GM12872 (cell line): ENCODE data around the gene MZB1.
A peak's percentile ranks its signal among the peaks of the same experiment; 100 is the strongest.

Experiments used
- TF ChIP-seq, protein P1 (sequence below): IDR thresholded peaks from 3 replicates; pipeline ENCODE4 v1.5.1; 2011; ENCODE audit warnings: low read depth, mild to moderate bottlenecking, low read length, moderate library complexity; ENCODE audit not compliant: insufficient read depth

Gene MZB1

DNA sequence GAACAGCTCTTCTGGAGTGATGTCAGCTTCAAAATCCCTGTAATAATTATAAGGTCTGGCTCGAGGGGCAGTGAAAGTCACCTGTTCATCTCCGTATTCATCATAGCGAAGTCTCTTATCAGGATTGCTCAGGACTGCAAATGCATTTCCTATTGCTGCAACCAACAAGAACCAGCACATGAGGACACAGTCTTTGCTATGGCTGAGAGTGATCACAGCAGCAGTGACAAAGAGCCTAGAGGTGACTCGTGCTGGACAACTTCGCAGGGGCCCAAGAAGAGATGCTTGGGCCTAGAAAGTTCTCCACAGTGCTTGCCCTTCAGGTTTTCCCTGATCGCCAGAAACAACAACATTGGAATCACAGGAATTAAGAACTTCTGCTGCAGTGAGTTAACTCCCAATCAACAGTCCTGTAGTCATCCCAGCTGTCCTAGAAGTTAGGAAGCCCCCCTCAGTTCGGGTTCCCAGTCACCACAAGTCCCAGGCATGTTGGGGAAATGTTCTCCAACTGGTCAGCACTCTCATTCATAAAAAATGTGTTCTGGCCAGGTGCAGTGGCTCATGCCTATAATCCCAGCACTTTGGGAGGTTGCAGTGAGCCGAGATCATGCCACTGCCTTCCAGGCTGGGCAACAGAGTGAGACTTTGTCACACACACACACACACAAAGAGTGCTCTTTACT is 36.6 kb upstream of the MZB1 start:
- TF ChIP-seq, protein P1, sequence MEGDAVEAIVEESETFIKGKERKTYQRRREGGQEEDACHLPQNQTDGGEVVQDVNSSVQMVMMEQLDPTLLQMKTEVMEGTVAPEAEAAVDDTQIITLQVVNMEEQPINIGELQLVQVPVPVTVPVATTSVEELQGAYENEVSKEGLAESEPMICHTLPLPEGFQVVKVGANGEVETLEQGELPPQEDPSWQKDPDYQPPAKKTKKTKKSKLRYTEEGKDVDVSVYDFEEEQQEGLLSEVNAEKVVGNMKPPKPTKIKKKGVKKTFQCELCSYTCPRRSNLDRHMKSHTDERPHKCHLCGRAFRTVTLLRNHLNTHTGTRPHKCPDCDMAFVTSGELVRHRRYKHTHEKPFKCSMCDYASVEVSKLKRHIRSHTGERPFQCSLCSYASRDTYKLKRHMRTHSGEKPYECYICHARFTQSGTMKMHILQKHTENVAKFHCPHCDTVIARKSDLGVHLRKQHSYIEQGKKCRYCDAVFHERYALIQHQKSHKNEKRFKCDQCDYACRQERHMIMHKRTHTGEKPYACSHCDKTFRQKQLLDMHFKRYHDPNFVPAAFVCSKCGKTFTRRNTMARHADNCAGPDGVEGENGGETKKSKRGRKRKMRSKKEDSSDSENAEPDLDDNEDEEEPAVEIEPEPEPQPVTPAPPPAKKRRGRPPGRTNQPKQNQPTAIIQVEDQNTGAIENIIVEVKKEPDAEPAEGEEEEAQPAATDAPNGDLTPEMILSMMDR = no peak

DNA sequence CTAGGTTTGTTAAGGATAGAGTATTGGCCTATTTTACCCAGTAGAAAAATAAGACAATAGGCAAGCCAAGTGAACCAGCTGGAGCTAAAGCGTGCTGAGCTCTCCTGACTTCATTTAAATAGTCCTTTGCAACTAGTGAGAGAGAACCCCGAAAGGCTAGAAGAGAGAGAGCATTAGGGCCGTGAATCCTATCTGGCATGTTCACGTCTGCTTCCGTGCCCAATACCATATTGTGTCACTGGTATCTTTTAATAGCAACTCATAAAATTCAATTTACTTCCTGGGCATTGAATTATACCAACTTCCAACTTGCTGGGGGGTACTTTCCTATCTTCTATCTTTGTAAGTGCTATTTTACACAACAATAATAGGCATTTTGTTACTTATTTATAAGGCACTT is 35.8 kb upstream of the MZB1 start:
- TF ChIP-seq, protein P1 = no peak

DNA sequence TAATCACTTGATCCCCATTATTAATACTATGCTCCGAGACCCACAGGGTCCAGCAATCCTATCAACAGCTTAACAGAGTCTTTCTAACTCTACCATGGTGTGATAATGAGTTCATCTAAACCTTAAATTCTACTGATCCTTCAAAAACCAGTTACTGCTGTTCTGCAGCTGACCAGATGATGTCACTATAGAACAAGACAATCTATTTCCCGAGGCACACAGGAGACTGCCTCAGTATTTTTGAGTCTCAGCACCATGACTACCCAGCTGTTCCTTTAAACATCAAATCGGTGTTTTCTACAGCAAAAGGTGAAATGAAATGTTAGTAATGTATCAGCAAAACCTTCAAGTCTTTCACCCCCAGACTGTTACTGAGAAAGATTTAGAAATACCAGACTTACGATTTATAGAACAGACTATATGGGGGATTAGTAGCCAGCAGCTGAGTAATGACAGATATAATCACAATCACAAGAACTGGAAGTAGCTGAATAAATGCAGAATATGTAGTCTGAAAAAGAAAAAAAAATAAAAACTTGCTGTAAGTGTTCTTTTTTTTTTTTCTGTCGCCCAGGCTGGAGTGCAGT is 32.7 kb upstream of the MZB1 start:
- TF ChIP-seq, protein P1 = peak; percentile 79

DNA sequence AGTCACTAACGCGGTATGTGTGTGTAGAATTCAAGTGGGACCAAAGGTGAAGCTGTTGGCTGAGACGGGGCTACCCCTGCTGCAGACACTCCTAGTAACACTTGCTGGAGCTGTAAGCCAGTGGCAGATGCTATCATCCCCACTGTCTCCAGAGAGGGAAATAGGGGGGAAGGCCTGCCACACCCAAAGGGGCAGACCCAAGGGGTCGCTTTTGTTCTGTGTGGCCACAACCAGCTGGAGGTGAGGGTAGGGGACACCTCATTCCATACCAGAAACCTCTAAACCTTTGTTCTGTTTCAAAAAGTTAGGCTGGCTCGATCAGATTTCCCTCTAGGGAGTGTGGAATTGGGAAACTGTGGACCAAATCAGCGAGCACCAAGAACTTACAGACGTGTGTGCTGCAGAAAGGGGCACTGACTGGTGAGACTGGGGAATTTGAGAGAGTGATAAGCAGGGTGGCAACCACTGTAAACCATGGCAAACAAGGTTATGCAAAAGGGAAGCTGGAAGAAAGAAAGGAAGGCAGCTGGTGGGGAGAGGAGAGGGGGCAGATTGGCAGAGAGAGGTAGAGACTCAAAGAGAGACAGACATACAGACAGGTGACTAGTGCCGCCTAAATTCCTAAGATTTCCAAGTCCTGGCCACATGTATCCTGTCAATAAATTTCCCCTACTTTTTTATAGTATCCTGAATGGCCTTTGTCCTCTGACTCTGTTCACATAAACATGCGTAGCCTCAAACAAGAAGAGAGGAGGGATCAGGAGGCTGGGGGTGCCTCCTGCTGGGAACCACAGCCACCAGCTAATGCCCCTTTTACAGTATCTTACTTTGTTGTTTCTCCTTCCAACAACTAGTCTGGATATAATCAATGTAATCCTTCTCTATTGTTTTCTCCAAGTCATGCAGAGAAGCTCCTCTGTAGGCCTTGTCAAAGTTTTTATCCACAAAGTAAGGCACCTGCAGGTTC is 29.8 kb upstream of the MZB1 start:
- TF ChIP-seq, protein P1 = no peak

DNA sequence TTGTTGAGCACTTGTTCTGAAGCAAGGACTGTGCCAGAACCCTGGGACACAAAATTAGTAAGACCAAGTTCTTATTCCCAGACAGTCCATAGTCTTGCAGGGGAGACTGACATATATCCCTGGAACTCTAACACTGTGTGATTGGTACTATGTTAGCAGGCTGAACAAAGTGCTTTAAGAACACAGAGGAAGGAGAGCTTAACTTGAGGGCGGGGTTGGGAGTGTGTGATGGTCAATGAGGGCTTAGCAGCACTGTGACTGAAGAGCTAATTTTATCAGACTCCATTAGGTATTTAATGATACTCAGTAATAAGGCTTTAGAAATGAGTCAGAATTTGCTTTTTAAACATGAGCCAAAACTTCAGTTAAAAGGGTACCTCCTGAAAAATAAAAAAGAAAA is 29.1 kb upstream of the MZB1 start:
- TF ChIP-seq, protein P1 = no peak

DNA sequence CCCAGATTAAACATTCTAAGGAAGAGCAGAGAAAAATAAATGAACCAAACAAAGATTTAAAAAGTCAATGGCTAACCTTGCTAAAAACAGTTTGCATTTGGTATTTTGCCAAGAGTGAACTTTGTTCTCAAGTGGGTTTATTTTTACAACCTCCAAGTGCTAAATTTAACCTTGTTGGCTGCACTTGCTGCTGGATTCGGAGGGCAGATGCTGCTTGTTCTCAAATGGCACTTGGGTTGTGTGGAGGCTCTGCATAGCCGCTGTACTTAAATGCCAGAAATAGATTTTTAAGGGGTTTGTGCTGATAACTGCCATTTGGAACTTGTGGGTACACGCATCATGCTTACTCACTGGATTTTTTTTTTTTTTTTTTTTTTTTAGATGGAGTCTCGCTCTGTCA is 27.5 kb upstream of the MZB1 start:
- TF ChIP-seq, protein P1 = no peak

DNA sequence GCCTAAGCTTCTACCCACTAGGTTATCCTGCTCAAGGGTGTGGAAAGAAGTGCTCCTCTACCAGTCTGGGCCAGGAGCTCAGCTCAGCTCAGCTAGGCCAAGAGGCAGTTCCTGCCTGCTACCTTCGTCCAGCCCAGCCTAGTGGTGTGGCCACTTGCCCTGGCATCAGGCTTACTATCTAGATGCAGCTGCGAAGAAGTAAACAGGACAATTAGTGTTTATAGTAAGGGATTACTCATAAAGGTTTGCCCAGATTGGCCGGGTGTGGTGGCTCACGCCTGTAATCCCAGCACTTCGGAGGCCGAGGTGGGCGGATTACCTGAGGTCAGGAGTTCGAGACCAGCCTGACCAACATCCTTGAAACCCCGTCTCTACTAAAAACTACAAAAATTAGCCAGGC is 26.9 kb upstream of the MZB1 start:
- TF ChIP-seq, protein P1 = no peak
